ENCODE data around the gene CDK19. TPM values are rescaled to one million over a fixed set of nuclear protein-coding genes. Genes with fewer than 3 reads are reported as not detected.

The CDK19 gene
- polyA plus RNA-seq, 1 donor from 2014 or later = 40.7 TPM

- H3K36me3 ChIP-seq (ENCODE audit: insufficient read depth, low read length) = no peaks in the 10 kb centered on the region
- H3K27me3 ChIP-seq (ENCODE audit: insufficient read depth, low read depth, low read length) = no peaks in the 10 kb centered on the region
- no peaks in the 10 kb centered on the region for H3K9me2 ChIP-seq (ENCODE audit: insufficient read depth, low read length)
- no peak for TF ChIP-seq RAD21 (conservative IDR thresholded peaks at IDR 0.05)
- TF ChIP-seq POLR2AphosphoS5 (IDR thresholded peaks at IDR 0.05) = no peak
- no peak for TF ChIP-seq MXI1 (conservative IDR thresholded peaks at IDR 0.05; ENCODE audit: poor library complexity, severe bottlenecking)
- TF ChIP-seq EP300 (conservative IDR thresholded peaks at IDR 0.05; ENCODE audit: poor library complexity, severe bottlenecking) = no peak
- TF ChIP-seq TAF1 (IDR thresholded peaks at IDR 0.05; ENCODE audit: low read depth) = no peak
- no peak for TF ChIP-seq SMC3 (conservative IDR thresholded peaks at IDR 0.05; ENCODE audit: poor library complexity)
- TF ChIP-seq CTCF (IDR thresholded peaks at IDR 0.05; ENCODE audit: poor library complexity, severe bottlenecking) = no peak
- TF ChIP-seq, protein P1, sequence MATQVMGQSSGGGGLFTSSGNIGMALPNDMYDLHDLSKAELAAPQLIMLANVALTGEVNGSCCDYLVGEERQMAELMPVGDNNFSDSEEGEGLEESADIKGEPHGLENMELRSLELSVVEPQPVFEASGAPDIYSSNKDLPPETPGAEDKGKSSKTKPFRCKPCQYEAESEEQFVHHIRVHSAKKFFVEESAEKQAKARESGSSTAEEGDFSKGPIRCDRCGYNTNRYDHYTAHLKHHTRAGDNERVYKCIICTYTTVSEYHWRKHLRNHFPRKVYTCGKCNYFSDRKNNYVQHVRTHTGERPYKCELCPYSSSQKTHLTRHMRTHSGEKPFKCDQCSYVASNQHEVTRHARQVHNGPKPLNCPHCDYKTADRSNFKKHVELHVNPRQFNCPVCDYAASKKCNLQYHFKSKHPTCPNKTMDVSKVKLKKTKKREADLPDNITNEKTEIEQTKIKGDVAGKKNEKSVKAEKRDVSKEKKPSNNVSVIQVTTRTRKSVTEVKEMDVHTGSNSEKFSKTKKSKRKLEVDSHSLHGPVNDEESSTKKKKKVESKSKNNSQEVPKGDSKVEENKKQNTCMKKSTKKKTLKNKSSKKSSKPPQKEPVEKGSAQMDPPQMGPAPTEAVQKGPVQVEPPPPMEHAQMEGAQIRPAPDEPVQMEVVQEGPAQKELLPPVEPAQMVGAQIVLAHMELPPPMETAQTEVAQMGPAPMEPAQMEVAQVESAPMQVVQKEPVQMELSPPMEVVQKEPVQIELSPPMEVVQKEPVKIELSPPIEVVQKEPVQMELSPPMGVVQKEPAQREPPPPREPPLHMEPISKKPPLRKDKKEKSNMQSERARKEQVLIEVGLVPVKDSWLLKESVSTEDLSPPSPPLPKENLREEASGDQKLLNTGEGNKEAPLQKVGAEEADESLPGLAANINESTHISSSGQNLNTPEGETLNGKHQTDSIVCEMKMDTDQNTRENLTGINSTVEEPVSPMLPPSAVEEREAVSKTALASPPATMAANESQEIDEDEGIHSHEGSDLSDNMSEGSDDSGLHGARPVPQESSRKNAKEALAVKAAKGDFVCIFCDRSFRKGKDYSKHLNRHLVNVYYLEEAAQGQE (IDR thresholded peaks at IDR 0.05; ENCODE audit: borderline replicate concordance) = no peak
- TF ChIP-seq EZH2 (IDR thresholded peaks at IDR 0.05; ENCODE audit: borderline replicate concordance, insufficient read depth, low read length, poor library complexity, severe bottlenecking) = no peak
- no peak overlapping the region for H2AFZ ChIP-seq (ENCODE audit: low read depth, low read length)
- no peaks in the 10 kb centered on the region for H3F3A ChIP-seq (ENCODE audit: insufficient read depth, low read length, poor library complexity, severe bottlenecking)
- no peak overlapping the region for H3K27ac ChIP-seq (ENCODE audit: low read length)
- H3K4me3 ChIP-seq (ENCODE audit: low read length) = no peak overlapping the region
- H3K9me3 ChIP-seq (ENCODE audit: low read length) = no peaks in the 10 kb centered on the region
- H3K79me2 ChIP-seq (replicated peaks; ENCODE audit: insufficient read depth, low read length) = no peaks in the 10 kb centered on the region
- no peaks in the 10 kb centered on the region for H4K20me1 ChIP-seq (ENCODE audit: insufficient read depth)
- H3K4me2 ChIP-seq (ENCODE audit: low read length) = no peak overlapping the region
- no peak overlapping the region for H3K9ac ChIP-seq (ENCODE audit: low read length)
Measured at GRCh38 chr6:110626442-110626841, 188.8 kb downstream of the CDK19 start.

- Histone ChIP-seq H3F3A (ENCODE audit: insufficient read depth, low read length, poor library complexity, severe bottlenecking) (no peaks in the 10 kb centered on the region), H3K4me2 (ENCODE audit: low read length) (no peak overlapping the region), H3K27ac (ENCODE audit: low read length) (no peak overlapping the region), H3K9me2 (ENCODE audit: insufficient read depth, low read length) (no peaks in the 10 kb centered on the region), H3K9me3 (ENCODE audit: low read length) (no peaks in the 10 kb centered on the region), H3K36me3 (ENCODE audit: insufficient read depth, low read length) (no peaks in the 10 kb centered on the region), H3K27me3 (ENCODE audit: insufficient read depth, low read depth, low read length) (no peaks in the 10 kb centered on the region), H4K20me1 (ENCODE audit: insufficient read depth) (no peaks in the 10 kb centered on the region), H3K79me2 (replicated peaks; ENCODE audit: insufficient read depth, low read length) (no peaks in the 10 kb centered on the region), H3K9ac (ENCODE audit: low read length) (no peak overlapping the region), H3K4me3 (ENCODE audit: low read length) (no peak overlapping the region), H2AFZ (ENCODE audit: low read depth, low read length) (no peak overlapping the region)
- TF ChIP-seq, protein P1 (IDR thresholded peaks at IDR 0.05; ENCODE audit: borderline replicate concordance) = no peak
- TF ChIP-seq TAF1 (IDR thresholded peaks at IDR 0.05; ENCODE audit: low read depth) (no peak), POLR2AphosphoS5 (IDR thresholded peaks at IDR 0.05) (no peak), SMC3 (conservative IDR thresholded peaks at IDR 0.05; ENCODE audit: poor library complexity) (no peak), EP300 (conservative IDR thresholded peaks at IDR 0.05; ENCODE audit: poor library complexity, severe bottlenecking) (no peak), RAD21 (conservative IDR thresholded peaks at IDR 0.05) (no peak), MXI1 (conservative IDR thresholded peaks at IDR 0.05; ENCODE audit: poor library complexity, severe bottlenecking) (no peak), EZH2 (IDR thresholded peaks at IDR 0.05; ENCODE audit: borderline replicate concordance, insufficient read depth, low read length, poor library complexity, severe bottlenecking) (no peak), CTCF (IDR thresholded peaks at IDR 0.05; ENCODE audit: poor library complexity, severe bottlenecking) (no peak)
Measured at GRCh38 chr6:110625883-110626282, 189.4 kb downstream of the CDK19 start.

Measured in neural cell (in vitro differentiated cells).